Body of pancreas (tissue), 4 donors: Measurements from ENCODE around the gene CSMD2. TPM values are rescaled to one million over a fixed set of nuclear protein-coding genes. Genes with fewer than 3 reads are reported as not detected.

ENCODE experiments used
- ATAC-seq: fragments of 150-250 bp; one replicate; pipeline ENCODE4 v1.9.1; 2016
- DNase-seq, 4 donors: peaks; one replicate each; pipeline ENCODE4 v3.0.0-alpha.2; 2019
- H3K27ac ChIP-seq, 4 donors: fragments of 200-600 bp; sonication (generic); 1 replicate in 3 of 4; 2 replicates in 1 of 4; pipeline versions ENCODE4 v1.5.1 to v1.6.1; 2016 to 2019; ENCODE audit warnings: mild to moderate bottlenecking in 1 of 4, mixed read lengths in 1 of 4, moderate library complexity in 1 of 4
- H3K27me3 ChIP-seq, 2 donors: fragments of 200-600 bp; sonication (generic); one replicate each; pipeline ENCODE4 v1.6.0; 2016; ENCODE audit warnings: mild to moderate bottlenecking in 1 of 2
- H3K36me3 ChIP-seq, 2 donors: fragments of 200-600 bp; sonication (generic); replicated peaks in 1 of 2; 2 replicates each; pipeline ENCODE4 v1.5.1; 2016; ENCODE audit warnings: low read depth in 2 of 2; ENCODE audit not compliant: insufficient read depth in 1 of 2
- H3K4me1 ChIP-seq: fragments of 200-600 bp; sonication (generic); one replicate; pipeline ENCODE4 v1.6.0; 2016
- H3K4me3 ChIP-seq, 2 donors: fragments of 200-600 bp; sonication (generic); 1 replicate in 1 of 2; 2 replicates in 1 of 2; pipeline ENCODE4 v1.5.1; 2016 to 2019
- H3K9me3 ChIP-seq, 3 donors: fragments of 200-600 bp; sonication (generic); 1 replicate in 2 of 3; 2 replicates in 1 of 3; pipeline ENCODE4 v1.5.1; 2016
- POLR2A ChIP-seq, 3 donors: fragments of 450-650 bp; IDR thresholded peaks; one replicate each; pipeline ENCODE4 v1.6.1; 2016; ENCODE audit warnings: antibody characterized with exemption in 3 of 3, mild to moderate bottlenecking in 2 of 3
- WGBS, 2 donors: methylation state at CpG; one replicate each; pipeline ENCODE4 v1.1.5; 2017; 5-methylcytosine and 5-hydroxymethylcytosine counted together
- intact Hi-C: fragments of 100-400 bp; cut with DNase I; formaldehyde crosslinking; loops from one replicate; pipeline ENCODE4 v1.15.1; 2023
- total RNA-seq, 2 donors: library from RNA; depleted of rRNA; stranded (reverse); fragments of >200 nt; gene quantifications; one replicate each; pipeline ENCODE4 v1.1.0, GENCODE V29; 2016
- TF ChIP-seq, protein P1 (sequence below), 7 experiments: fragments of 450-650 bp in 4 of 7; fragments of 200-600 bp in 3 of 7; sonication (generic) in 3 of 7; IDR thresholded peaks; one replicate each; pipeline ENCODE4 v1.5.1; 2016 to 2019; ENCODE audit warnings: antibody characterized with exemption in 7 of 7

The CSMD2 gene
- total RNA-seq, 2 donors from 2014 or later = 0.26 to 0.33 TPM

DNA sequence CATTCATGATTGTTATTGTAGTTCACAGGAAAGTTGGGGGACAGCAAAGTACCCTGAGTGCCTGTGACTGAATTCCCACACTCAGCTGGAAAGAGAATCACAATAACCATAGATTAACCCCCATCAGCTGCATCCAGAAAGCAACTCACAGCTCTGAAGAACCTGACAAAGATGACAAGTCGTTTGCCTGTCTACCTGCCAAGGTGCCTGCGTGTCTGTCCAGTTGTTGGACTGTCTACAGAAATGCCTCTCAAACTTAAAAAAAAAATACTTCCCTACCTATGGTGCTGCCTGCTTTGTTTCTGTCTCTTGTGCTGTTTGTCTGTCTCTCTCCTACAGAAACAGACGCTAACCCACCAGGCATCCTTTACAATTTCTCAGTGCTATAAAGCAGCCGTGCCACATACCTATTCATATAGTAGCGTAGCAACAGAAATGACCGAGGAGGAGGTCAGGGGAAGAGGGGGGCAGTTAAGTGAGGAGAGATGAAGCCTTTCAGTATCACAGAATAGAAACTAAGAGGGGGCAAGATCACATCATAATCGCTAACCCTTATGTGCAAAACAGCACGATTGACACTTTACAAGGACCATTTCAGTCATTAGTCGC lies 455.8 kb downstream of the CSMD2 start:
- DNase-seq = no peak
- Histone ChIP-seq H3K4me1 (no peaks in the 10 kb centered on the region), H3K27ac (no peak overlapping the region), H3K36me3 (no peaks in the 10 kb centered on the region), H3K27me3 (no peaks in the 10 kb centered on the region), H3K9me3 (no peaks in the 10 kb centered on the region), H3K4me3 (no peak overlapping the region)
- ATAC-seq = no peak
- no peak for TF ChIP-seq POLR2A (IDR thresholded peaks at IDR 0.05)
- TF ChIP-seq, protein P1, sequence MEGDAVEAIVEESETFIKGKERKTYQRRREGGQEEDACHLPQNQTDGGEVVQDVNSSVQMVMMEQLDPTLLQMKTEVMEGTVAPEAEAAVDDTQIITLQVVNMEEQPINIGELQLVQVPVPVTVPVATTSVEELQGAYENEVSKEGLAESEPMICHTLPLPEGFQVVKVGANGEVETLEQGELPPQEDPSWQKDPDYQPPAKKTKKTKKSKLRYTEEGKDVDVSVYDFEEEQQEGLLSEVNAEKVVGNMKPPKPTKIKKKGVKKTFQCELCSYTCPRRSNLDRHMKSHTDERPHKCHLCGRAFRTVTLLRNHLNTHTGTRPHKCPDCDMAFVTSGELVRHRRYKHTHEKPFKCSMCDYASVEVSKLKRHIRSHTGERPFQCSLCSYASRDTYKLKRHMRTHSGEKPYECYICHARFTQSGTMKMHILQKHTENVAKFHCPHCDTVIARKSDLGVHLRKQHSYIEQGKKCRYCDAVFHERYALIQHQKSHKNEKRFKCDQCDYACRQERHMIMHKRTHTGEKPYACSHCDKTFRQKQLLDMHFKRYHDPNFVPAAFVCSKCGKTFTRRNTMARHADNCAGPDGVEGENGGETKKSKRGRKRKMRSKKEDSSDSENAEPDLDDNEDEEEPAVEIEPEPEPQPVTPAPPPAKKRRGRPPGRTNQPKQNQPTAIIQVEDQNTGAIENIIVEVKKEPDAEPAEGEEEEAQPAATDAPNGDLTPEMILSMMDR (IDR thresholded peaks at IDR 0.05) = no peak
- WGBS, 2 donors = 67 to 70% methylated on average over 9 of the region's 9 CpGs
- intact Hi-C loops = no loop called here

DNA sequence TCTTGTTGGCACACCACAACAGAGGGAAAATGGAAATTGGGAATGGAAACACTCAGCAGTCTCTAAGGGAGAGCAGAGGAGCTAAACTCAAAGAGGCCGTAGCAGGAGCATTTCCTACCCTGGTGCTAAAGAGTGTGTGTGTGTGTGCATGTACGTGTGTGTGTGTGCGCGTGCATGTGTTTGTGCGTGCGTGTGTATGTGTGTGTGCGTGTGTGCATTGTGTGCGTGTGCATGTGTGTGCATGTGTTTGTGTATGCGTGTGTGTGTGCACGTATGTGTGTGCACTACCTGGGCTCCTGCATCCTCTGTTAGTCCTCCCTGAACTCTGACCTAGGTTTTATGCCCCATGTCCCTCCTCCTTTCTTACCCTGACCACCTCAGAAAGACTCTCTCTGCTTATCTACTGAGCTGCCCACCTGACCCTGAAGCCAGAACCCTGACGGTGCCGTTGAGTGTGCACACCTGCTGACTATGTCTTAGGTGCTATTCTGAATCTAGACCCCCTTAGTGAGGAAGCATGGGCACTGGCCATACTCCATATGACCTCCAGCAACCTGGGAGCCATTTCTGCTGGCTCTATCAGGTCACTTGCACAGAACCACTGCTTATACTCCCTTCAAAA lies 458.3 kb downstream of the CSMD2 start:
- Histone ChIP-seq H3K4me3 (no peak overlapping the region), H3K27me3 (no peaks in the 10 kb centered on the region), H3K36me3 (no peaks in the 10 kb centered on the region), H3K27ac (no peak overlapping the region), H3K4me1 (no peaks in the 10 kb centered on the region), H3K9me3 (no peaks in the 10 kb centered on the region)
- WGBS, 2 donors = 75 to 81% methylated on average over 12 of the region's 12 CpGs
- ATAC-seq (no peak), DNase-seq (no peak)
- TF ChIP-seq, protein P1 (IDR thresholded peaks at IDR 0.05) = no peak
- TF ChIP-seq POLR2A (IDR thresholded peaks at IDR 0.05) = no peak
- intact Hi-C loops = no loop called here

DNA sequence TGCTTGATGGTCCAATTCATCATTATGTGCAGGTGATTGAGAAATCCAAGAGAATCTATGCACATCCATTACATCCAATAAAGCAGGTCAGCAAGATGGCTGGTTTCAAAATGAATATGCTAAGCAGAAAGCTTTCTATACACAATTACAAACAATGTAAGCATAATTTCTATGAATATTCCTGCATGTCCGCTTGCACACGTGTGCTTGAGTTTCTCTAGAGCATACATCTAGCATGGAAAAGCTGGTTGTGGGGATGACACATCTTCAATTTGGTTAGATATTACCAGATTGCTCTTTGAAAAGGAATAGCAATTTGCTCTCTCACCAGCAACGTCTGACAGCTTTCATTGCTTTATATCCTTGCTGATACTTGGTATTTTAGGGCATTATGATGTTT lies 461.6 kb downstream of the CSMD2 start:
- no peak for DNase-seq
- Histone ChIP-seq H3K27ac (no peak overlapping the region), H3K36me3 (no peaks in the 10 kb centered on the region), H3K27me3 (no peaks in the 10 kb centered on the region), H3K4me1 (no peaks in the 10 kb centered on the region), H3K4me3 (no peak overlapping the region), H3K9me3 (no peaks in the 10 kb centered on the region)
- TF ChIP-seq, protein P1 (IDR thresholded peaks at IDR 0.05) = no peak
- no peak for TF ChIP-seq POLR2A (IDR thresholded peaks at IDR 0.05)
- intact Hi-C loops = no loop called here
- WGBS, 2 donors = 54 to 56% methylated on average over 3 of the region's 3 CpGs
- no peak for ATAC-seq

DNA sequence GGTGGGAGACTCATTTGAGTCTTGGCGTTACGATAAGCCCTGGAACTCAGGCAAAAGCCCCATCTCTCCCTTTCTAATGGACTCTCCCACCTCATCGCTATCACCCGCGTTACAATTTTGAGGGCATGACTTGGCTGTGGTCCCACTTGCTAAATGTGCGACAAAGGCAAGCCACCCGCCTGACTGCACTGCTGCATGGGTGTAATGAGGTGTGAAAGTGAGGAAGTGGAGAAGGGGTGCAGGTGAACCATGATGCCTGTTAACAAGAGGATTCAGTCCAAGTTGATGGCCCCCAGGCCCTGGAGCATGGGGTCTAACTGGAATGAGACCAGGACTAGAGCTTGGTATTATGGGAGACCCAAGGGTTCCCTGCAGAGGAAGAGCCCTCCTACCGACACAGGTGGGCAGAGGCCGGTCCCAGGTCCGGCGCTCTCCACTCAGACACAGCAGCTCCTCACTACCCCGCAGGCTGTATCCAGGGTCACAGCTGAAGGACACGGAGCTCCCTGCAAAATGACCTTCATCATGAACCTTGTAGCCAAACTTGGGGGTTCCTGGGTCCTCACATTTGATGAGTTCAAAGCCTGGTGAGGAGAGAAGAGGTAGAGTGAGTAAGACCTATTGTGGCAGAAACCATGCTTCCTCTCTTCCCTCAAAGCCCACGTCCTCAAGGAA lies 466.5 kb downstream of the CSMD2 start:
- Histone ChIP-seq H3K36me3 (no peaks in the 10 kb centered on the region), H3K27me3 (no peaks in the 10 kb centered on the region), H3K4me3 (no peak overlapping the region), H3K9me3 (no peaks in the 10 kb centered on the region), H3K27ac (no peak overlapping the region), H3K4me1 (no peaks in the 10 kb centered on the region)
- TF ChIP-seq POLR2A (IDR thresholded peaks at IDR 0.05) = no peak
- TF ChIP-seq, protein P1 (IDR thresholded peaks at IDR 0.05) = no peak
- DNase-seq (no peak), ATAC-seq (no peak)
- WGBS, 2 donors = 81 to 85% methylated on average over 8 to 14 of the region's 14 CpGs
- intact Hi-C loops = no loop called here
